Stomach (tissue), 19 donors: Measurements from ENCODE around the gene CDCA5. TPM values are rescaled to one million over a fixed set of nuclear protein-coding genes. Genes with fewer than 3 reads are reported as not detected.

ENCODE experiments used
- DNase-seq, 2 donors: peaks; one replicate each; pipeline versions ENCODE4 v3.0.0 to v3.0.0-alpha.2; 2013 to 2019
- H3K27ac ChIP-seq, 5 donors: fragments of 200-600 bp in 4 of 5; sonication (generic) in 4 of 5; one replicate each; pipeline ENCODE4 v1.5.1; 2013 to 2019; ENCODE audit warnings: mild to moderate bottlenecking in 1 of 5, moderate library complexity in 1 of 5
- H3K27me3 ChIP-seq, 3 donors: fragments of 200-600 bp; sonication (generic); one replicate each; pipeline ENCODE4 v1.5.1; 2017 to 2019; ENCODE audit warnings: mixed run types in 1 of 3
- H3K36me3 ChIP-seq, 4 donors: fragments of 200-600 bp; sonication (generic); 1 replicate in 3 of 4; 2 replicates in 1 of 4; pipeline ENCODE4 v1.5.1; 2016 to 2019
- H3K4me1 ChIP-seq, 4 donors: fragments of 200-600 bp; sonication (generic); one replicate each; pipeline ENCODE4 v1.5.1; 2016 to 2019
- H3K4me3 ChIP-seq, 4 donors: fragments of 200-600 bp; sonication (generic) in 3 of 4; one replicate each; pipeline ENCODE4 v1.5.1; 2016 to 2019; ENCODE audit warnings: mild to moderate bottlenecking in 1 of 4
- H3K9me3 ChIP-seq, 4 donors: fragments of 200-600 bp; sonication (generic); one replicate each; pipeline ENCODE4 v1.5.1; 2016 to 2019
- EP300 ChIP-seq: sonication (generic); formaldehyde crosslinking; IDR thresholded peaks from one replicate; pipeline ENCODE4 v1.6.1; 2017; ENCODE audit warnings: antibody characterized with exemption
- POLR2A ChIP-seq, 4 donors: fragments of 450-650 bp; IDR thresholded peaks; one replicate each; pipeline ENCODE4 v1.6.1; 2016; ENCODE audit warnings: antibody characterized with exemption in 4 of 4, control low read depth in 2 of 4, mild to moderate bottlenecking in 1 of 4, moderate library complexity in 1 of 4
- POLR2AphosphoS5 ChIP-seq, 3 donors: sonication (generic); formaldehyde crosslinking; IDR thresholded peaks; one replicate each; pipeline ENCODE4 v1.6.1; 2016; ENCODE audit warnings: antibody characterized with exemption in 3 of 3
- WGBS, 5 donors: extraction: QIAGEN DNeasy Blood & Tissue Kit in 3 of 5; methylation state at CpG; one replicate each; pipeline versions ENCODE4 v1.1.5 to v1.1.7; 2013 to 2018; 5-methylcytosine and 5-hydroxymethylcytosine counted together
- intact Hi-C: fragments of 100-400 bp; cut with DNase I; formaldehyde crosslinking; loops from one replicate; pipeline ENCODE4 v1.15.1; 2023; ENCODE audit warnings: low total_unique reads
- long read RNA-seq, 10 donors: transcript quantifications; one replicate each; lab custom pipeline, GENCODE V29; 2026
- polyA plus RNA-seq, 3 donors: library from polyadenylated mRNA; stranded (reverse); fragments of 200-250 nt; gene quantifications; one replicate each; pipeline ENCODE4 v1.2.3, GENCODE V29; 2013
- total RNA-seq, 5 donors: library from RNA; depleted of rRNA; stranded (reverse); fragments of >200 nt; gene quantifications; one replicate each; pipeline versions ENCODE4 v1.1.0 to v1.2.3, GENCODE V29; 2014 to 2016
- TF ChIP-seq, protein P1 (sequence below), 7 experiments: fragments of 450-650 bp in 4 of 7; fragments of 200-600 bp in 3 of 7; sonication (generic) in 3 of 7; IDR thresholded peaks; one replicate each; pipeline ENCODE4 v1.5.1; 2016 to 2019; ENCODE audit warnings: antibody characterized with exemption in 7 of 7, control low read depth in 2 of 7, mild to moderate bottlenecking in 1 of 7
- donor health status: healthy with polysubstance abuse.
- donor health status: Bipolar disorder and iron deficiency.
- donor health status: healthy.

The CDCA5 gene, protein sequence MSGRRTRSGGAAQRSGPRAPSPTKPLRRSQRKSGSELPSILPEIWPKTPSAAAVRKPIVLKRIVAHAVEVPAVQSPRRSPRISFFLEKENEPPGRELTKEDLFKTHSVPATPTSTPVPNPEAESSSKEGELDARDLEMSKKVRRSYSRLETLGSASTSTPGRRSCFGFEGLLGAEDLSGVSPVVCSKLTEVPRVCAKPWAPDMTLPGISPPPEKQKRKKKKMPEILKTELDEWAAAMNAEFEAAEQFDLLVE
- 1 to 10 TPM; 1.4 to 9.1 (median 2.2) TPM for total RNA-seq
- 1 to 10 TPM; 3.5 to 6.7 (median 4.6) TPM for polyA plus RNA-seq
- long read RNA-seq, donor 1, result 0 reads
- long read RNA-seq, donor 2, partial matches to known transcripts, result 77 of 93 reads
- long read RNA-seq, donor 2, other reads (novel, unspliced or antisense), result 14 of 93 reads
- long read RNA-seq, donor 3, partial matches to known transcripts, result 0 of 3 reads
- long read RNA-seq, donor 3, other reads (novel, unspliced or antisense), result 0 of 3 reads
- long read RNA-seq, donor 4, partial matches to known transcripts, result 0 of 1 reads
- long read RNA-seq, donor 4, other reads (novel, unspliced or antisense), result 0 of 1 reads
- long read RNA-seq, donor 5, partial matches to known transcripts, result 0 of 1 reads
- long read RNA-seq, donor 5, other reads (novel, unspliced or antisense), result 0 of 1 reads
- long read RNA-seq, donor 6, partial matches to known transcripts, result 175 of 215 reads
- long read RNA-seq, donor 6, other reads (novel, unspliced or antisense), result 37 of 215 reads
- long read RNA-seq, donor 7, partial matches to known transcripts, result 0 of 4 reads
- long read RNA-seq, donor 7, other reads (novel, unspliced or antisense), result 0 of 4 reads
- long read RNA-seq, donor 8, partial matches to known transcripts, result 0 of 3 reads
- long read RNA-seq, donor 8, other reads (novel, unspliced or antisense), result 0 of 3 reads
- long read RNA-seq, donor 9, partial matches to known transcripts, result 0 of 1 reads
- long read RNA-seq, donor 9, other reads (novel, unspliced or antisense), result 0 of 1 reads
- long read RNA-seq, donor 10, result 0 reads

DNA sequence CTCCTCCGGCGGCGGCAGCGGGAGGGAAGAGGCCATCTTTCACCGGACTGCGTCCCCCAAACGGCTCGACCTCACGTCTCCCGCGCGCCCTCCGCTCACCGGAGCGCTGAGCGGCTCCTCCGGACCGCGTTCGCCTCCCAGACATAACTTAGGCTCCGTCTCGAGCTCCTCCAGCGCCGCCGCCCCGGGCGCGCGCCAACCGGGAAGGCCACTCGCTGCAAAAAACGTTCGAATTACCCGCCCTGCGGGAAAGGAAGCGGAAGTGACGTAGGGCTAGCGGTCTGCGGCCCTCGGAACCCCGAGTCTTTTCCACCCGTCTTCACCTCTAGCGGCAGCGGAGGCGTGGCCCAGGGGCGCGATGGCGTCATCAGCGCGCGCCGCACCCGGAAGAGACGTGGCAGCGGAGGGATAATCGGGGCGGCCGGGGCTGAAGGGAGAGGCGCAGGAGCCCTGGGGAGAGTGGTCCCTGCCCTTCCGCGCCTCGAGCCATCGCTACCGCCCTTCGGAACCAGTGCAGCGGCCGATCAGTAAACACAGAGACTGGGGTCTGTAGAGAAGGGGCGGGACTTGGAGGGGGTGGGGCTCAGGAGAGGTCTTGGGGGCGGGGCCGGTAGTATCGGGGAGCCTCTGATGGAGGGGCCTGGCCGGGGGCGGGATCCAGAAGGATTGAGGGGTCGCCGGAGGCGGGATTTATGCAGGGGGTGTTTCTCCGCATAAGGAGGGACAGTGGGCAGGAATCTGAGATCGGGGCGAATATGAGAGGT is at the start of gene CDCA5, which contains the start of gene ZFPL1:
TSS of gene CDCA5 (minus strand) at position 207 of the 764 bp plus-strand sequence. CDS start at position 145, 62 bp downstream.
TSS of gene ZFPL1 (plus strand) at position 389 of the 764 bp plus-strand sequence. CDS start 477 bp downstream, outside the sequence.
- 0 to 1% (median 1%) methylated on average over 37 to 79 of the region's 79 CpGs for WGBS, 5 donors
- peak; percentile 97 to 99 for DNase-seq
- Histone ChIP-seq H3K27ac (peak within 1 kb of the TSS; percentile 91 to 95 (median 93)), H3K4me3 (peak within 1 kb of the TSS; percentile 60 to 81 (median 70)), H3K36me3 (peaks cover 21 to 43% (median 38%) of the 10 kb centered on the region in 4 donors), H3K4me1 (peaks cover 14 to 32% (median 23%) of the 10 kb centered on the region in 4 donors), H3K27me3 (no peaks in the 10 kb centered on the region), H3K9me3 (no peaks in the 10 kb centered on the region)
- TF ChIP-seq, protein P1, sequence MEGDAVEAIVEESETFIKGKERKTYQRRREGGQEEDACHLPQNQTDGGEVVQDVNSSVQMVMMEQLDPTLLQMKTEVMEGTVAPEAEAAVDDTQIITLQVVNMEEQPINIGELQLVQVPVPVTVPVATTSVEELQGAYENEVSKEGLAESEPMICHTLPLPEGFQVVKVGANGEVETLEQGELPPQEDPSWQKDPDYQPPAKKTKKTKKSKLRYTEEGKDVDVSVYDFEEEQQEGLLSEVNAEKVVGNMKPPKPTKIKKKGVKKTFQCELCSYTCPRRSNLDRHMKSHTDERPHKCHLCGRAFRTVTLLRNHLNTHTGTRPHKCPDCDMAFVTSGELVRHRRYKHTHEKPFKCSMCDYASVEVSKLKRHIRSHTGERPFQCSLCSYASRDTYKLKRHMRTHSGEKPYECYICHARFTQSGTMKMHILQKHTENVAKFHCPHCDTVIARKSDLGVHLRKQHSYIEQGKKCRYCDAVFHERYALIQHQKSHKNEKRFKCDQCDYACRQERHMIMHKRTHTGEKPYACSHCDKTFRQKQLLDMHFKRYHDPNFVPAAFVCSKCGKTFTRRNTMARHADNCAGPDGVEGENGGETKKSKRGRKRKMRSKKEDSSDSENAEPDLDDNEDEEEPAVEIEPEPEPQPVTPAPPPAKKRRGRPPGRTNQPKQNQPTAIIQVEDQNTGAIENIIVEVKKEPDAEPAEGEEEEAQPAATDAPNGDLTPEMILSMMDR (IDR thresholded peaks at IDR 0.05), result peak in 1 of 7 experiments; percentile 9
- TF ChIP-seq POLR2A (IDR thresholded peaks at IDR 0.05), result no peak
- peak; percentile 95 to 99 (median 95) for TF ChIP-seq POLR2AphosphoS5 (IDR thresholded peaks at IDR 0.05)
- intact Hi-C loops, result no loop called here

DNA sequence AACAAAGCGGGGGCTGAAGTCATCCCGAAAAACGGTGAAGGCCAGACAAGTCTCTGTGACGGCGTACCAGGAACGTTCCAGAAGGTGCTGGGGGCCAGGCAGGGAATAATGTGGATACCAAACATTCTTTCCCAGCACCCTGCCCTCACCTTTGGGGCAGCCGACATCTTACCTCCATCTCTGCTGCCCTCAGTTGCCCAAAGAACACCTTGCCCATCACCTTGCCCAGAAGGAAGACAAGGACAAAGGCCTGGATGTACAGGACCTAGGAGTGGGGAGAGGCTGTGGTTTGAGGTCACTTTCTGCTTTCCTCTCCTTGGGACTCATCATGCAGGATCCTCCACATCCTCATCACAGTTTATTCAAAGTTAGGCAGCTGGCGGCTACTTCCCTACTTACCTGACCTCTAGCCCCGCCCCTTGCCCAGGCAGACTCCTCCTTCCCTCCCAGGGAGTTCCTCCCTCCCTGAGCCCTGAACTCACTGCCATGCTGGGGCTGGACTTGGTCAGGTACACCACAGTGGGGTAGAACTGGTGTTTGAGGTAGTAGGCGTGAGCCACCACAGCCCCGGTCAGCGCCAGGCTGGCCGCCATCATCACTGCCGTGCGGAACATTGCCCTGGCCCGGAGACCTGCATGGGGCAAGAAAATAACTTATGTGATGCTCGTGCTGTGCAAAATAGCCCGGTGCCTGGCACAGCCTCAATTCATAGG is 49.3 kb upstream of the CDCA5 start:
- TF ChIP-seq POLR2A (IDR thresholded peaks at IDR 0.05) (no peak), POLR2AphosphoS5 (IDR thresholded peaks at IDR 0.05) (peak in 2 of 3 donors; percentile 60 to 68)
- Histone ChIP-seq H3K4me1 (peaks cover 25 to 50% (median 44%) of the 10 kb centered on the region in 4 donors), H3K27ac (peak overlapping the region; percentile 94 to 99 (median 98)), H3K27me3 (no peaks in the 10 kb centered on the region), H3K4me3 (peak overlapping the region; percentile 80 to 99 (median 92)), H3K36me3 (peaks cover 49 to 50% (median 49%) of the 10 kb centered on the region in 4 donors), H3K9me3 (no peaks in the 10 kb centered on the region)
- 31 to 46% (median 35%) methylated on average over 15 to 18 of the region's 18 CpGs for WGBS, 5 donors
- intact Hi-C loops, result no loop called here
- DNase-seq, result peak; percentile 85 to 89

DNA sequence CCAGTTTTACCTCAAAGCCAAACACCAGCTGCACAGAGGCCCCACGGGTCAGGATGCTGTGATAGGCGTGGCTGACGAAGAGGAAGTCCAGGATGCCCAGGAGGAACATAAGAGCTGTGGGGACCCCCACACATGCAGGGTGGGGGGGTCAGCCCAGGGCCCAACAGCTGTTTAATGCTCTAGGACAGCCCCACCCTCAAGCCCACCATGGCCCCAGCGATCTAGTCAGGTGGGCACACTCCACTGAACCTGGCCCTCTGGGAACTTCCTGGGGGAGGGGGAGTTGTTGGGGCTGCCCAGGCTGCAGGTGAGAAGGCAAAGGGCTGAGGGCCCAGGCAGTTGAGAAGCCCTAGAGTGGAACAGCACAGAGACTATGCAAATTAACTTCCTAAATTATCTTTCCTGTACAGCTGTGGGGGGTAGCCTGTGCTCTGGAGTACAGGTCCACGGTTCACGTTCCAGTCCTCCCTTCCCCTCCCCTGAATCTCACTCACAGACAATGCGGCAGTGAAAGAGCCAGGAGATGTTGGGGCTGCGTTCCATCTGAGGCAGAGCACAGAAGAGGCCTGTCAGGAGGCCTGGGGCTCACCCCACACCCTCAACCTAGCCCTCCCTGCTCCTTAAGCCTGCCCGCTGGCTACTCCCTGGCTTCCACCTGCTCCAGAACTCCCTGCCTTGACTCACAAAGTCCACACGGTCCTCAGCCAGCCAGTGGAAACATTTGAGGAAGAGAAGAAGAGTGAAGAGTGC is 48.6 kb upstream of the CDCA5 start:
- intact Hi-C loops, result no loop called here
- H3K4me3 ChIP-seq, result peak overlapping the region; percentile 80 to 99 (median 92)

More for the DNA sequence above, 48.6 kb upstream of the CDCA5 start:
- Histone ChIP-seq H3K27me3 (no peaks in the 10 kb centered on the region), H3K36me3 (peaks cover 56 to 57% (median 57%) of the 10 kb centered on the region in 4 donors), H3K27ac (peak overlapping the region in 4 of 5 donors; percentile 94 to 99 (median 98)), H3K4me1 (peaks cover 25 to 50% (median 44%) of the 10 kb centered on the region in 4 donors), H3K9me3 (no peaks in the 10 kb centered on the region)
- no peak for DNase-seq
- TF ChIP-seq POLR2AphosphoS5 (IDR thresholded peaks at IDR 0.05) (no peak), POLR2A (IDR thresholded peaks at IDR 0.05) (no peak), EP300 (no peak)
- TF ChIP-seq, protein P1 (IDR thresholded peaks at IDR 0.05), result no peak
- WGBS, 5 donors, result 41 to 59% (median 49%) methylated on average over 9 to 10 of the region's 10 CpGs
